Fibroblast of the aortic adventitia (primary cell): Measurements from ENCODE around the gene CLRN3. TPM values are rescaled to one million over a fixed set of nuclear protein-coding genes. Genes with fewer than 3 reads are reported as not detected.

Experiments used
- DNase-seq: peaks from one replicate; pipeline ENCODE4 v3.0.0-alpha.2; 2010; ENCODE audit warnings: low read depth
- H3K4me3 ChIP-seq: 2 replicates; pipeline ENCODE4 v1.5.1; 2011; ENCODE audit warnings: low read depth, mild to moderate bottlenecking, control low read depth, low read length, moderate library complexity
- CTCF ChIP-seq: IDR thresholded peaks from 2 replicates; pipeline ENCODE4 v1.5.1; 2011; ENCODE audit warnings: mild to moderate bottlenecking, low read length, control low read depth, inconsistent platforms; ENCODE audit not compliant: insufficient read depth
- total RNA-seq: library from RNA; depleted of rRNA; stranded (reverse); fragments of >200 nt; gene quantifications from 2 replicates; pipeline ENCODE4 v1.2.3, GENCODE V29; 2012; ENCODE audit warnings: low replicate concordance

Gene CLRN3
- total RNA-seq, 1 donor = not detected

DNA sequence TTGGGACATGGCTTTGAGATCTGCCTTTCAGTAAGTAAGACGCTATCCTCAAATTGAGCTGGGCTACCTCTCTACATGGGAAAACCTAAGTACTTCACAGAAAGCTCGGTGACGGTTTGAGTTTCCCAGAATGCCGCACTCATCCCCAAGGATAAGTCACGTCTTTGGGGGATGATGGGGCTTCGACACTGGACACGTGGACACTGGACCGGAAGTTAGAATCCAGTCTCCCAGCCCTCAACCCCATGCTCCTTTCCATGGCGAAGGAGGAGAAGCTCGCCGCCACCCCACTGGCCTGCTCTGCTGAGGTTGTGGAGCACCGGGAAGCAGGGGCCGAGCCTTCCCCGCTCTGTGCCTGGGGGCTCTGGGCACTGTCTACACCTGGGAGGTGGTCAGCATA lies 41.6 kb upstream of the CLRN3 start:
- DNase-seq = no peak
- no peak overlapping the region for H3K4me3 ChIP-seq
- TF ChIP-seq CTCF = no peak

DNA sequence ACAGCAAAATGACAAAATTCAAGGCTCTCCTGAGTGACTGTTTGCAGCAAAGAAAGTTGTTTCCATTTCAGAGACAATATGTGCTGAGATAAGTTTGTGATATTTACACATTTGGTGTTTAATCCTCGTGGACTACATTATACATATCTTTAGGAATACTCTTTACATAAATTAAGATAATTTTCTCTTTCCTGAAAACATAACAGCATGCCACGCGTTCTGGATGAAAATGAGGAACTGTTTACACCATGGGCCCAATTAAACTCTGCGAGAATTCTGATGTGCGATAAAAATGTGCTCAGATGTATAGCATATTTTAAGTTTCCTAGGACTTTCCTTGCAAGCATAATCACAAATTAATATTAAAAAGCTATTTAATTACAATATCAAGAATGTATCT lies 40.5 kb upstream of the CLRN3 start:
- DNase-seq = no peak
- no peak overlapping the region for H3K4me3 ChIP-seq
- no peak for TF ChIP-seq CTCF

GRCh38 chr10:127932521-127933270 lies 40.0 kb upstream of the CLRN3 start:
- no peak for TF ChIP-seq CTCF
- H3K4me3 ChIP-seq = no peak overlapping the region
- DNase-seq = no peak

DNA sequence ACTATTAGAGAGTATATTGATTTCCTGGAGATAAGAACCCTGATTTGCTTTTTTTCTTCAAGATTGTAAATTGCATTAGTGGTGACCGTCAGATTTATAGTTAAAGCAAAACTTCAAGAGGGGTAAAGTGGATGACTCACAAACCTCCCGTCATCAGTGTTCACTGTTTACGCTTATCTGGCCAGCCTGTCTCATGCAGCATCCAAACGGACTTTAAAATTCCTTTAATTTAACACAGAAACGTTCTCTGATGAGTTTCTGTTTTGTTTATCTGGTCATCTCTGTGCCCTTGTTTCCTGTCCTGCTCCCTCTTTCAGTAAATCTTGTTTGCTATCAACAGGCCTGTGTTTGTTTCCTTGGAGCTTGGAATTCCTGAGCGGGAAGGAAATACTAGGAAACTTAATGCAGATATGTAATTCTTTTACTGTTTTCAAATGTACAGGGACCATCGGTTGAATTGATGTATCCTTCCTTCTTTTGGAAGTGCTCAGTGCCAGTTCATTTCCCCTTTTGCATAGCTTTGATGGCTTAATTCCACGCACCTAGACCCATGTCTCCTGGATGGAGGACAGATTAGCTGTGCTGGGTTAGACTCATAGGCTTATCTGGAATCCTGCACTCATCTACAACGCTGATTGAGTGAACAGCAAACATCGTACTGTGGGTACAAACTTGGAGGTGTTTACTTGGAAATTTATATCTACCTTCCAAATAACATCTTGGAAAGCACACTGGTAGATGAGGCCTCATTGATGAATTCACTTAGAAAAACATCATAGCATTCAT lies 35.5 kb upstream of the CLRN3 start:
- no peak for TF ChIP-seq CTCF
- DNase-seq = peak; percentile 3
- H3K4me3 ChIP-seq = no peak overlapping the region

- no peak overlapping the region for H3K4me3 ChIP-seq
- TF ChIP-seq CTCF = no peak
- DNase-seq = no peak
Measured at GRCh38 chr10:127926455-127926854, 33.7 kb upstream of the CLRN3 start.

GRCh38 chr10:127925471-127926207 lies 32.9 kb upstream of the CLRN3 start:
- no peak for DNase-seq
- TF ChIP-seq CTCF = no peak
- no peak overlapping the region for H3K4me3 ChIP-seq
